IPS-NIHi11 (cell line): ENCODE data around the gene ZMYND12.

Experiments used
- DNase-seq: peaks from one replicate; pipeline ENCODE4 v3.0.0; 2012; ENCODE audit warnings: mixed read lengths, low spot score

The ZMYND12 gene

DNA sequence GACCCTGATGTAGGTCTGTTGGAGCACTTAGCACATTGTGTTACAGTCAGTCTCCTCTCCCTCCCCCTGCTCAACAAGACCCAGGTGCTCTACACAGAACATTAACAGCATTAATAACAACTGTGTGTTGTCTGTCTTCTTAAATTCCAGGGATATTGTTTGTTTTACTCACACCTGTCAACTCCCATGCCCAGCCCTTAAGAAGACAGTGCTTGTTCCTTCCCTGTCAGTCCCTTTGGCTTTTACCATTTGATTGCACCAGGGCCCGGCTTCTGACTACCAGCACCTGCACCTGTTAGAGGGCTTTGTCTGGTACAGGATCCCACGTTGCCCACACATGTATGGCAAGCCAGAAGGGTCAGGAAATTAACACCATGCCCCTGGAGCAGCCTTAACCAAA is 63.6 kb downstream of the ZMYND12 start:
- no peak for DNase-seq

DNA sequence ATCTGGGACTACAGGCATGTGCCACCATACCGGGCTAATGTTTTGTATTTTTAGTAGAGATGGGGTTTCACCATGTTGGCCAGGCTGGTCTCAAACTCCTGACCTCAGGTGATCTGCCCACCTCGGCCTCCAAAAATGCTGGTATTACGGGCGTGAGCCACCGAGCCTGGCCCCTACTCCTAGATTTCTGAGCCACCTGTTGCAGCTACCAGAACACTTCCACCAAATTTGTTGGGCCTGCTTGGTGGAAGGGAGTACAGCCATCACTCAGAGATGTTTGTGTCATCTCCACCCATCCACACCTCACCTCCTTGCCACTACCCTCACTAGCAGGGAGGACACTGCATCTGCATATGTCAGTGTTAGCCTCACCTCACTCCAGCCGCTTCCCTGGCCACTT is 69.8 kb downstream of the ZMYND12 start:
- DNase-seq, result no peak

DNA sequence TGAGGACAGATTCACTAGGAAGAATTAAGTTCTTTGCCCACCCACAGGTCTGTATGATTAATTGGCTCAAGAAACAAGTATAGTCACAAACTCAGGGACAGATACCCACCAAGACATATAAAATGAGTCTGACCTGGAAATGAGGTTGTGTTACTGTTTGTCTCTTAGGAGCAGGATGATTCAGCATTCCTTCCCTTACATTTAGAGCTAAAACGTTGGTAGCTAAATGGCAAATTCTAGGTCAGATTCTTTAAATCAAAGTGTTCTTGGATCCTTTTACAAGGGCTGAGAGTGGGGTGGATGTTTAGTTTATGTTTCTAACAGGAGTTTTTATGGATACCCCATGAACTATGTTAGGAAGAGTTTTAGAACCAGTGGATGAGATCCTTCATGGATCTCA is 70.5 kb downstream of the ZMYND12 start:
- DNase-seq, result no peak

DNA sequence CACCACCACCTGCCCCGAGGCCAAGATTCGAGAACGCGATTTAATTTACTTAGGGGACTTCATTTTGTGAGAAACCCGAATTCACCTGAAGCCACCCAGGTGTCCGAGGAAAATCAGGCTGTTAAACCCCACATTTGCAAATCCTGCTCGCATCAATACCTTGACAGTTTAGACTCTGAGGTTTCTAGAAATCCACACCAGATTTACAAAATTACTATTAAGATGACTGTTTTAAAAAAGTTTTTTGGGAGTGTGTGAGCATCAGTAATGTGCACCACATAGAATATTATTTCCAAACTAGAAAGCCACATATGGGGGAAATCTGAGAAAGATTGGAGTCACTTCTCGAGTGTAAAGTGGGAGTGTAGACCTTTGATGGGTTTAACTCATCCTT is 74.5 kb downstream of the ZMYND12 start:
- DNase-seq, result no peak

DNA sequence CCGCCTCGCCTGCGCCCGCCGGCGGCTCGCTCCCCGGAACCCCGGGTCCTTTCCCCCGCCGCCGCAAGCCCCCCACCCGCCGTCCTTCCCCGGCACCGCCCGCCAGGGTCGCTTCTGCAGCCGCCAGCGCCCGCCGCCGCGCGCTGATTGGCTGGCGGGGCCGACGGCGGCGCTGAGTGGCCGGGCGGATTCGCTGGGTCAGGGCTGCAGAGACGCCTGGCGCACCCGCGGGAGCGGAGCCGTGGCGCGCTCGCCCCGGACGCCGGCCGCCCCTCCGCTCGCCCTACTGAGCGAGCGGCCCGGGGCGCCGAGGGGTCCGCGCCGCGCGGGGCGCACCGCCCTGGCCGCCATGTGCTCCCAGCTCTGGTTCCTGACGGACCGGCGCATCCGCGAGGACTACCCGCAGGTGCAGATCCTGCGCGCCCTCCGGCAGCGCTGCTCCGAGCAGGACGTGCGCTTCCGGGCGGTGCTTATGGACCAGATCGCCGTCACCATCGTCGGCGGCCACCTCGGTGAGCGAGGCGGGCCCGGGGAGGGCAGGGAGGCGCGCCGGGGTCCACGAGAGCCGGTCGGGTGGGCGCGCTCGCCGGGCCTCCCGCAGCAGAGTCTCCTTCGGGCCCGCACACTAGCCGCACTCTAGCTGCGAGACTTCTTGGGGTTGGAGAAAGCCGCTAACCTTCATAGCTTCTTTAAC is 75.1 kb downstream of the ZMYND12 start, which contains the start of gene RIMKLA:
Gene RIMKLA, plus strand, starts transcription at position 207 of the 694 bp plus-strand sequence. Its CDS starts 143 bp downstream, at position 350.
- peak; percentile 98 for DNase-seq
